GM12878 (cell line): ENCODE results near the gene ANAPC5. TPM values are rescaled to one million over a fixed set of nuclear protein-coding genes. Genes with fewer than 3 reads are reported as not detected.

Experiments used
- ATAC-seq: fragments of 200-7000 bp; cut with Tn5 transposase; 3 replicates; pipeline ENCODE4 v1.9.1; 2020; ENCODE audit warnings: mild to moderate bottlenecking, moderate library complexity
- BruUV-seq: library from RNA; stranded (reverse); fragments of 400-500 nt; replicated peaks from 2 replicates; lab custom pipeline; 2021; lab: Mats Ljungman, UMichigan
- CTCF ChIA-PET: fragments of 300-600 bp; sonication (Branson Sonifier 250); formaldehyde crosslinking; extraction: SDS; loops from one replicate; lab custom pipeline; 2021; ENCODE audit warnings: inconsistent platforms; lab: Yijun Ruan, JAX
- POLR2A ChIA-PET: fragments of 350-600 bp; formaldehyde crosslinking; extraction: SDS; loops from one replicate; lab custom pipeline; 2021; ENCODE audit warnings: inconsistent platforms; lab: Charles Lee
- RAD21 ChIA-PET: fragments of 300-600 bp; sonication (Branson Sonifier 250); formaldehyde crosslinking; loops from one replicate; lab custom pipeline; 2023; ENCODE audit warnings: antibody characterized with exemption; ENCODE audit not compliant: unreplicated experiment; lab: Charles Lee
- SMC1A ChIA-PET: fragments of 300-600 bp; sonication (Branson Sonifier 250); formaldehyde crosslinking; loops from one replicate; lab custom pipeline; 2023; ENCODE audit not compliant: unreplicated experiment, uncharacterized antibody; lab: Charles Lee
- DNase-seq: peaks from one replicate; pipeline ENCODE4 v3.0.0-alpha.2; 2011; ENCODE audit warnings: low read depth, low spot score
- FAIRE-seq: peaks from 3 replicates; lab custom pipeline; 2011; peaks lifted over from hg19 to GRCh38; lab: Jason Lieb, UNC
- H2AFZ ChIP-seq: 2 replicates; pipeline ENCODE4 v1.6.0; 2011; ENCODE audit warnings: low read depth, low read length, control low read depth; ENCODE audit not compliant: control insufficient read depth
- H3K27ac ChIP-seq: 2 replicates; pipeline ENCODE4 v1.5.1; 2011; ENCODE audit warnings: control low read depth; ENCODE audit not compliant: control insufficient read depth, insufficient read depth
- H3K27me3 ChIP-seq, 2 experiments: replicated peaks in 1 of 2; 2 replicates each; pipeline versions ENCODE4 v1.6.0 to v1.6.1; 2011; ENCODE audit warnings: low read length in 1 of 2; ENCODE audit not compliant: control insufficient read depth in 2 of 2, insufficient read depth in 2 of 2
- H3K36me3 ChIP-seq, 2 experiments: 2 replicates each; pipeline ENCODE4 v1.5.1; 2011; ENCODE audit warnings: low read length in 1 of 2; ENCODE audit not compliant: control insufficient read depth in 2 of 2, insufficient read depth in 2 of 2
- H3K4me1 ChIP-seq: 2 replicates; pipeline ENCODE4 v1.6.1; 2011; ENCODE audit warnings: mild to moderate bottlenecking, low read length, moderate library complexity, mixed read lengths; ENCODE audit not compliant: control insufficient read depth, insufficient read depth
- H3K4me2 ChIP-seq: 2 replicates; pipeline ENCODE4 v1.6.0; 2011; ENCODE audit warnings: control low read depth; ENCODE audit not compliant: control insufficient read depth, insufficient read depth
- H3K4me3 ChIP-seq: fragments of 200-600 bp; sonication (generic); 2 replicates; pipeline ENCODE4 v1.5.1; 2016
- H3K79me2 ChIP-seq: 2 replicates; pipeline ENCODE4 v1.6.0; 2011; ENCODE audit warnings: low read length; ENCODE audit not compliant: control insufficient read depth, insufficient read depth
- H3K9ac ChIP-seq: 2 replicates; pipeline ENCODE4 v1.8.0; 2011; ENCODE audit warnings: low read length, control low read depth, mixed read lengths; ENCODE audit not compliant: control insufficient read depth, insufficient read depth
- H3K9me3 ChIP-seq: replicated peaks from 3 replicates; pipeline ENCODE4 v1.5.1; 2011; ENCODE audit warnings: mild to moderate bottlenecking, low read length; ENCODE audit not compliant: control insufficient read depth, insufficient read depth
- H4K20me1 ChIP-seq: 2 replicates; pipeline ENCODE4 v1.6.0; 2011; ENCODE audit not compliant: control insufficient read depth, insufficient read depth
- ASH2L ChIP-seq: fragments of 300-600, 200-600 bp; sonication (generic); IDR thresholded peaks from 2 replicates; pipeline ENCODE4 v1.6.1; 2017; ENCODE audit warnings: low read depth, mild to moderate bottlenecking, borderline replicate concordance
- CHD4 ChIP-seq: fragments of 200-600 bp; sonication (generic); IDR thresholded peaks from 2 replicates; pipeline ENCODE4 v1.6.1; 2016; ENCODE audit warnings: mild to moderate bottlenecking
- CTCF ChIP-seq, 3 experiments: IDR thresholded peaks in 2 of 3; conservative IDR thresholded peaks in 1 of 3; 2 replicates each; pipeline ENCODE4 v1.5.1; 2011; ENCODE audit warnings: low read depth in 3 of 3, low read length in 3 of 3, mild to moderate bottlenecking in 3 of 3, control low read depth in 2 of 3, moderate library complexity in 2 of 3, inconsistent platforms in 1 of 3, mixed read lengths in 1 of 3; ENCODE audit not compliant: control insufficient read depth in 2 of 3, insufficient read depth in 1 of 3; ENCODE audit errors: extremely low read depth in 1 of 3
- CUX1 ChIP-seq: IDR thresholded peaks from 2 replicates; pipeline ENCODE4 v1.6.1; 2012; ENCODE audit warnings: improper control_type of control experiment, low read depth, low read length; ENCODE audit not compliant: insufficient replicate concordance
- E2F4 ChIP-seq: IDR thresholded peaks from 2 replicates; pipeline ENCODE4 v1.6.1; 2012; ENCODE audit warnings: low read depth, low read length, improper control_type of control experiment
- PAX8 ChIP-seq: fragments of 450-650 bp; IDR thresholded peaks from 2 replicates; pipeline ENCODE4 v1.6.1; 2017; ENCODE audit warnings: mild to moderate bottlenecking, moderate library complexity
- WGBS: methylation state at CpG from one replicate; pipeline ENCODE4 v1.1.6; 2016; ENCODE audit warnings: low lambda C conversion rate; ENCODE audit not compliant: insufficient replicate concordance, insufficient coverage; ENCODE audit errors: missing lambda C conversion rate; 5-methylcytosine and 5-hydroxymethylcytosine counted together
- in situ Hi-C: fragments of 300-500 bp; cut with MboI; formaldehyde crosslinking; loops from 9 replicates; pipeline ENCODE4 v1.14.3; 2018; ENCODE audit warnings: mixed read lengths
- intact Hi-C: fragments of 100-400 bp; cut with micrococcal nuclease; formaldehyde crosslinking; loops from one replicate; pipeline ENCODE4 v1.14.2; 2022; ENCODE audit not compliant: unreplicated experiment
- polyA plus RNA-seq, 11 experiments: library from polyadenylated mRNA; depleted of rRNA in 4 of 11; unstranded in 6 of 11; stranded (reverse) in 5 of 11; fragments of >200 nt; fragmentation: Nextera tagmentation in 4 of 11; fragmentation: Illumina TruSeq in 1 of 11; extraction: Ambion mirVana in 4 of 11; extraction: Trizol in 1 of 11; gene quantifications; 1 replicate in 1 of 11; 2 replicates in 10 of 11; pipeline versions ENCODE4 v1.2.1 to v1.2.3, GENCODE V29; 2011 to 2016; ENCODE audit warnings: inconsistent platforms in 2 of 11, missing spikeins in 2 of 11, low read depth in 1 of 11
- total RNA-seq, 4 experiments: library from RNA; depleted of rRNA in 3 of 4; stranded (reverse); fragments of >200 nt in 3 of 4; fragmentation: Illumina TruSeq in 1 of 4; extraction: Trizol in 1 of 4; gene quantifications; 2 replicates each; pipeline versions ENCODE4 v1.2.1 to v1.2.3, GENCODE V29; 2013 to 2021

Gene ANAPC5
- total and polyA plus RNA-seq, 10 of the 15 experiments (the other 5 are each of a cell fraction or from before 2014, with no cell fraction given), result 102 to 227 (median 166) TPM

GRCh38 chr12:121383601-121384021 lies 31.4 kb upstream of the ANAPC5 start:
- Histone ChIP-seq H3K27me3 (no peaks in the 10 kb centered on the region), H3K9me3 (no peaks in the 10 kb centered on the region), H3K79me2 (no peaks in the 10 kb centered on the region), H2AFZ (no peak overlapping the region), H3K27ac (no peak overlapping the region), H3K9ac (no peak overlapping the region), H3K4me2 (no peak overlapping the region), H3K4me1 (no peaks in the 10 kb centered on the region), H3K36me3 (no peaks in the 10 kb centered on the region), H4K20me1 (no peaks in the 10 kb centered on the region), H3K4me3 (no peak overlapping the region)
- ChIA-PET RAD21 (interaction anchor here (0.6 kb wide), 1 partner anchor 778 kb away, joined by 3 read pairs; no protein-coding TSS in a partner anchor), CTCF (interaction anchor here (0.6 to 1.6 kb wide), 9 partner anchors 9 to 748 kb away, joined by 3 to 5 read pairs (median 3); no protein-coding TSS in a partner anchor), SMC1A (no interaction called here), POLR2A (interaction anchor here (1.0 kb wide), 1 partner anchor 17 kb away, joined by 4 read pairs; the partner anchor contains the start of gene RNF34)
- BruUV-seq, result no TSS peak
- ATAC-seq (no peak), FAIRE-seq (no peak), DNase-seq (no peak)
- in situ Hi-C loops, result no loop called here
- intact Hi-C loops, result no loop called here
- WGBS, result 89% methylated on average over 9 of the region's 9 CpGs
- TF ChIP-seq E2F4, result no peak
- TF ChIP-seq CTCF (IDR thresholded peaks at IDR 0.05 in 2 of 3, conservative IDR thresholded peaks at IDR 0.05 in 1 of 3; ENCODE audit: control insufficient read depth in 2 of 3, extremely low read depth in 1 of 3, insufficient read depth in 1 of 3, low read depth in 3 of 3, low read length in 3 of 3), result 0 out of 6 replicates have a peak, but pooled peaks of 1 of the 3 experiments have one; percentile 10

- DNase-seq (no peak), FAIRE-seq (no peak), ATAC-seq (no peak)
- Histone ChIP-seq H2AFZ (no peak overlapping the region), H3K4me2 (no peak overlapping the region), H4K20me1 (no peaks in the 10 kb centered on the region), H3K9me3 (no peaks in the 10 kb centered on the region), H3K27me3 (no peaks in the 10 kb centered on the region), H3K36me3 (no peaks in the 10 kb centered on the region), H3K9ac (no peak overlapping the region), H3K4me3 (no peak overlapping the region), H3K27ac (no peak overlapping the region), H3K79me2 (no peaks in the 10 kb centered on the region), H3K4me1 (no peaks in the 10 kb centered on the region)
- intact Hi-C loops, result no loop called here
- ChIA-PET RAD21 (no interaction called here), POLR2A (interaction anchor here (0.7 kb wide), 1 partner anchor 10 kb away, joined by 6 read pairs; no protein-coding TSS in a partner anchor), CTCF (interaction anchor here (0.6 kb wide), 2 partner anchors 373 to 635 kb away, joined by 3 to 4 read pairs; no protein-coding TSS in a partner anchor), SMC1A (no interaction called here)
- in situ Hi-C loops, result no loop called here
- 83% methylated on average over 10 of the region's 10 CpGs for WGBS
- no TSS peak for BruUV-seq
- TF ChIP-seq CUX1 (no peak), CHD4 (no peak), ASH2L (no peak), PAX8 (no peak)
Observed at GRCh38 chr12:121379945-121380344, 27.7 kb upstream of the ANAPC5 start.
